HEK293 (cell line): Measurements from ENCODE around the gene COL6A6.
"Not testable (repeated sequence)": the region's sequence is repeated elsewhere in the genome, so short reads cannot be mapped to it uniquely, and the experiment has no call there.

Experiments
- CTCF ChIA-PET: fragments of 350-600 bp; formaldehyde crosslinking; extraction: SDS; loops from one replicate; lab custom pipeline; 2021; ENCODE audit warnings: antibody characterized with exemption; lab: Yijun Ruan, JAX
- POLR2A ChIA-PET: fragments of 300-600 bp; formaldehyde crosslinking; extraction: SDS; loops from one replicate; lab custom pipeline; 2020; ENCODE audit warnings: antibody characterized with exemption, inconsistent platforms; lab: Yijun Ruan, JAX
- H3K27ac ChIP-seq: fragments of 200-500 bp; sonication (Bioruptor generic); 2 replicates; pipeline ENCODE4 v1.5.1; 2014; ENCODE audit warnings: low read depth, low read length, control low read depth, inconsistent platforms; ENCODE audit errors: extremely low read depth
- H3K36me3 ChIP-seq, 2 experiments: fragments of 200-500 bp in 1 of 2; sonication (Bioruptor generic) in 1 of 2; 1 replicate in 1 of 2; 2 replicates in 1 of 2; pipeline ENCODE4 v1.5.1; 2014 to 2017; ENCODE audit warnings: inconsistent platforms in 2 of 2, low read length in 2 of 2; ENCODE audit not compliant: control insufficient read depth in 2 of 2, insufficient read depth in 1 of 2
- H3K4me1 ChIP-seq: fragments of 200-500 bp; sonication (Bioruptor generic); 2 replicates; pipeline ENCODE4 v1.5.1; 2014; ENCODE audit warnings: mild to moderate bottlenecking, low read length, inconsistent platforms; ENCODE audit not compliant: control insufficient read depth, insufficient read depth
- H3K4me3 ChIP-seq: 2 replicates; pipeline ENCODE4 v1.5.1; 2011; ENCODE audit warnings: low read depth, mild to moderate bottlenecking, control low read depth, low read length, moderate library complexity
- H3K9me3 ChIP-seq: fragments of 200-500 bp; sonication (Bioruptor generic); 2 replicates; pipeline ENCODE4 v1.5.1; 2014; ENCODE audit warnings: low read depth, low read length, inconsistent platforms; ENCODE audit not compliant: control insufficient read depth, insufficient read depth
- ELK4 ChIP-seq: IDR thresholded peaks from 2 replicates; pipeline ENCODE4 v1.6.1; 2011; ENCODE audit warnings: mild to moderate bottlenecking, low read depth, low read length, borderline replicate concordance
- INSM2 ChIP-seq: fragments of 450-650 bp; formaldehyde crosslinking; IDR thresholded peaks from 2 replicates; pipeline ENCODE4 v1.5.1; 2016; ENCODE audit warnings: missing biosample characterization, missing genetic modification characterization
- KLF8 ChIP-seq: fragments of 450-650 bp; formaldehyde crosslinking; IDR thresholded peaks from 2 replicates; pipeline ENCODE4 v1.5.1; 2016; ENCODE audit warnings: missing biosample characterization, missing genetic modification characterization
- OSR2 ChIP-seq: fragments of 450-650 bp; formaldehyde crosslinking; IDR thresholded peaks from 2 replicates; pipeline ENCODE4 v1.5.1; 2016; ENCODE audit warnings: missing biosample characterization, missing genetic modification characterization
- ZIC2 ChIP-seq: fragments of 450-650 bp; formaldehyde crosslinking; IDR thresholded peaks from 2 replicates; pipeline ENCODE4 v1.5.1; 2016; ENCODE audit warnings: missing biosample characterization, missing genetic modification characterization
- ZNF112 ChIP-seq: fragments of 450-650 bp; formaldehyde crosslinking; IDR thresholded peaks from 2 replicates; pipeline ENCODE4 v1.5.0; 2017; ENCODE audit warnings: missing biosample characterization, missing genetic modification characterization
- ZNF280D ChIP-seq: fragments of 450-650 bp; formaldehyde crosslinking; IDR thresholded peaks from 2 replicates; pipeline ENCODE4 v1.5.1; 2016; ENCODE audit warnings: missing biosample characterization, missing genetic modification characterization
- ZNF362 ChIP-seq: fragments of 450-650 bp; formaldehyde crosslinking; IDR thresholded peaks from 2 replicates; pipeline ENCODE4 v1.5.1; 2016; ENCODE audit warnings: missing biosample characterization, missing genetic modification characterization
- ZNF600 ChIP-seq: fragments of 450-650 bp; formaldehyde crosslinking; IDR thresholded peaks from 2 replicates; pipeline ENCODE4 v1.5.1; 2016; ENCODE audit warnings: missing biosample characterization, missing genetic modification characterization
- ZNF704 ChIP-seq: fragments of 450-650 bp; formaldehyde crosslinking; IDR thresholded peaks from 2 replicates; pipeline ENCODE4 v1.5.1; 2016; ENCODE audit warnings: missing biosample characterization, missing genetic modification characterization
- ZNF707 ChIP-seq: fragments of 450-650 bp; formaldehyde crosslinking; IDR thresholded peaks from 2 replicates; pipeline ENCODE4 v1.5.1; 2016; ENCODE audit warnings: missing biosample characterization, missing genetic modification characterization
- ZNF837 ChIP-seq: fragments of 450-650 bp; formaldehyde crosslinking; IDR thresholded peaks from 2 replicates; pipeline ENCODE4 v1.5.1; 2016; ENCODE audit warnings: missing biosample characterization, missing genetic modification characterization
- ZSCAN23 ChIP-seq: fragments of 450-650 bp; formaldehyde crosslinking; IDR thresholded peaks from 2 replicates; pipeline ENCODE4 v1.5.1; 2016; ENCODE audit warnings: missing biosample characterization, missing genetic modification characterization

Gene COL6A6

GRCh38 chr3:130546920-130547679, 30.1 kb downstream of the COL6A6 start:
- TF ChIP-seq KLF8 (no peak), ZNF362 (tag by site-specific recombination) (no peak), ZNF112 (tag by site-specific recombination) (no peak)

GRCh38 chr3:130547680-130548065, 30.7 kb downstream of the COL6A6 start:
- H3K4me3 ChIP-seq, H3K36me3 ChIP-seq, H3K4me1 ChIP-seq, H3K9me3 ChIP-seq, POLR2A ChIA-PET, H3K27ac ChIP-seq: not testable (repeated sequence)
- CTCF ChIA-PET: interaction anchor here (1.4 kb wide), 1 partner anchor 9 kb away, joined by 5 read pairs; no protein-coding TSS in a partner anchor

More at GRCh38 chr3:130546920-130547679, 30.1 kb downstream of the COL6A6 start:
- H3K4me3 ChIP-seq: no peak overlapping the region
- no peaks in the 10 kb centered on the region for H3K36me3 ChIP-seq
- H3K27ac ChIP-seq: no peak overlapping the region
- no peaks in the 10 kb centered on the region for H3K9me3 ChIP-seq
- ChIA-PET CTCF (interaction anchor here (1.4 kb wide), 1 partner anchor 9 kb away, joined by 5 read pairs; no protein-coding TSS in a partner anchor), POLR2A (no interaction called here)
- H3K4me1 ChIP-seq: no peaks in the 10 kb centered on the region

- Histone ChIP-seq H3K9me3 (no peaks in the 10 kb centered on the region), H3K36me3 (no peaks in the 10 kb centered on the region), H3K4me3 (no peak overlapping the region), H3K4me1 (no peaks in the 10 kb centered on the region), H3K27ac (no peak overlapping the region)
- TF ChIP-seq ZSCAN23 (tag by site-specific recombination) (no peak), INSM2 (tag by site-specific recombination) (no peak), OSR2 (no peak), ZNF600 (tag by site-specific recombination) (no peak), ZNF707 (tag by site-specific recombination) (no peak), ZNF280D (no peak), ELK4 (no peak), ZNF704 (tag by site-specific recombination) (no peak), ZNF837 (tag by site-specific recombination) (no peak), ZIC2 (tag by site-specific recombination) (no peak)
- POLR2A ChIA-PET: no interaction called here
- CTCF ChIA-PET: interaction anchor here (1.4 kb wide), 1 partner anchor 10 kb away, joined by 5 read pairs; no protein-coding TSS in a partner anchor
These were observed 31.4 kb downstream of the COL6A6 start for GRCh38 chr3:130548356-130548755.
